Upper lobe of left lung (tissue), 4 donors: ENCODE results near the gene ZDHHC9.

Experiments
- CTCF ChIP-seq, 6 experiments: fragments of 450-650 bp in 4 of 6; fragments of 200-600 bp in 2 of 6; sonication (generic) in 2 of 6; IDR thresholded peaks; one replicate each; pipeline ENCODE4 v1.5.1; 2016 to 2019; ENCODE audit warnings: antibody characterized with exemption in 6 of 6
- EP300 ChIP-seq, 4 donors: sonication (generic); formaldehyde crosslinking; IDR thresholded peaks; one replicate each; pipeline ENCODE4 v1.5.1; 2017; ENCODE audit warnings: antibody characterized with exemption in 4 of 4, control low read depth in 2 of 4
- POLR2A ChIP-seq, 4 donors: fragments of 450-650 bp; IDR thresholded peaks; one replicate each; pipeline ENCODE4 v1.5.1; 2016 to 2017; ENCODE audit warnings: antibody characterized with exemption in 4 of 4, mild to moderate bottlenecking in 2 of 4
- POLR2AphosphoS5 ChIP-seq, 2 donors: sonication (generic); formaldehyde crosslinking; IDR thresholded peaks; one replicate each; pipeline ENCODE4 v1.5.1; 2017; ENCODE audit warnings: antibody characterized with exemption in 2 of 2

GRCh38 chrX:129800186-129800585 lies 43.5 kb downstream of the ZDHHC9 start:
- TF ChIP-seq POLR2AphosphoS5 (IDR thresholded peaks at IDR 0.05) (no peak), POLR2A (IDR thresholded peaks at IDR 0.05) (no peak), EP300 (IDR thresholded peaks at IDR 0.05) (no peak), CTCF (IDR thresholded peaks at IDR 0.05) (no peak)
